Activated naive CD8-positive, alpha-beta T cell (primary cell): ENCODE data around the gene BANK1.

Experiments
- H3K27ac Mint-ChIP-seq: one replicate; pipeline ENCODE4 v1.8.0; 2021; ENCODE audit warnings: mixed read lengths
- H3K27me3 Mint-ChIP-seq: one replicate; pipeline ENCODE4 v1.8.0; 2021; ENCODE audit warnings: mixed read lengths
- H3K36me3 Mint-ChIP-seq: one replicate; pipeline ENCODE4 v1.8.0; 2021; ENCODE audit warnings: mixed read lengths
- H3K4me1 Mint-ChIP-seq: one replicate; pipeline ENCODE4 v1.8.0; 2021; ENCODE audit warnings: low read depth, mixed read lengths
- H3K4me3 Mint-ChIP-seq: one replicate; pipeline ENCODE4 v1.8.0; 2021; ENCODE audit warnings: mild to moderate bottlenecking, mixed read lengths
- H3K9me3 Mint-ChIP-seq: one replicate; pipeline ENCODE4 v1.8.0; 2021; ENCODE audit warnings: low read depth, mixed read lengths

The BANK1 gene

GRCh38 chr4:102036619-102037376, 246.3 kb downstream of the BANK1 start:
- no peak overlapping the region for H3K27ac Mint-ChIP-seq
- no peaks in the 10 kb centered on the region for H3K36me3 Mint-ChIP-seq
- H3K9me3 Mint-ChIP-seq, result no peaks in the 10 kb centered on the region
- no peaks in the 10 kb centered on the region for H3K4me1 Mint-ChIP-seq
- no peak overlapping the region for H3K4me3 Mint-ChIP-seq
- no peaks in the 10 kb centered on the region for H3K27me3 Mint-ChIP-seq

- Mint-ChIP-seq H3K9me3 (no peaks in the 10 kb centered on the region), H3K4me3 (no peak overlapping the region), H3K27me3 (no peaks in the 10 kb centered on the region), H3K36me3 (no peaks in the 10 kb centered on the region), H3K27ac (no peak overlapping the region), H3K4me1 (no peaks in the 10 kb centered on the region)
Measured at GRCh38 chr4:102037566-102037965, 247.0 kb downstream of the BANK1 start.

- Mint-ChIP-seq H3K27ac (no peak overlapping the region), H3K27me3 (no peaks in the 10 kb centered on the region), H3K9me3 (no peaks in the 10 kb centered on the region), H3K4me1 (no peaks in the 10 kb centered on the region), H3K36me3 (no peaks in the 10 kb centered on the region), H3K4me3 (no peak overlapping the region)
Measured at GRCh38 chr4:102042871-102043802, 252.6 kb downstream of the BANK1 start.

- Mint-ChIP-seq H3K4me1 (peaks cover under 1% of the 10 kb centered on the region), H3K4me3 (no peak overlapping the region), H3K27me3 (peaks cover 5% of the 10 kb centered on the region), H3K27ac (no peak overlapping the region), H3K36me3 (no peaks in the 10 kb centered on the region), H3K9me3 (no peaks in the 10 kb centered on the region)
Measured at GRCh38 chr4:102047616-102048015, 257.1 kb downstream of the BANK1 start.

GRCh38 chr4:102055805-102056204, 265.3 kb downstream of the BANK1 start:
- Mint-ChIP-seq H3K27me3 (peaks cover 4% of the 10 kb centered on the region), H3K27ac (no peak overlapping the region), H3K4me1 (peaks cover 3% of the 10 kb centered on the region), H3K36me3 (no peaks in the 10 kb centered on the region), H3K9me3 (no peaks in the 10 kb centered on the region), H3K4me3 (no peak overlapping the region)

GRCh38 chr4:102057122-102057521, 266.6 kb downstream of the BANK1 start:
- Mint-ChIP-seq H3K4me1 (peaks cover 3% of the 10 kb centered on the region), H3K36me3 (no peaks in the 10 kb centered on the region), H3K4me3 (no peak overlapping the region), H3K9me3 (no peaks in the 10 kb centered on the region), H3K27me3 (peaks cover 2% of the 10 kb centered on the region), H3K27ac (no peak overlapping the region)

- no peak overlapping the region for H3K27ac Mint-ChIP-seq
- H3K36me3 Mint-ChIP-seq, result no peaks in the 10 kb centered on the region
- no peaks in the 10 kb centered on the region for H3K9me3 Mint-ChIP-seq
- H3K4me1 Mint-ChIP-seq, result no peaks in the 10 kb centered on the region
- no peak overlapping the region for H3K4me3 Mint-ChIP-seq
- H3K27me3 Mint-ChIP-seq, result peaks cover 2% of the 10 kb centered on the region
Measured at GRCh38 chr4:102061133-102061532, 270.6 kb downstream of the BANK1 start.

- no peaks in the 10 kb centered on the region for H3K36me3 Mint-ChIP-seq
- no peaks in the 10 kb centered on the region for H3K4me1 Mint-ChIP-seq
Measured at GRCh38 chr4:102064747-102065442, 274.4 kb downstream of the BANK1 start.

GRCh38 chr4:102076622-102077021, 286.1 kb downstream of the BANK1 start:
- Mint-ChIP-seq H3K9me3 (no peaks in the 10 kb centered on the region), H3K4me1 (no peaks in the 10 kb centered on the region), H3K36me3 (no peaks in the 10 kb centered on the region), H3K27ac (no peak overlapping the region), H3K27me3 (peaks cover 4% of the 10 kb centered on the region), H3K4me3 (no peak overlapping the region)

More at GRCh38 chr4:102064747-102065442, 274.4 kb downstream of the BANK1 start:
- no peak overlapping the region for H3K4me3 Mint-ChIP-seq
- H3K9me3 Mint-ChIP-seq, result no peaks in the 10 kb centered on the region
- H3K27me3 Mint-ChIP-seq, result peaks cover 1% of the 10 kb centered on the region
- no peak overlapping the region for H3K27ac Mint-ChIP-seq

- H3K27me3 Mint-ChIP-seq, result peaks cover 4% of the 10 kb centered on the region
- H3K36me3 Mint-ChIP-seq, result no peaks in the 10 kb centered on the region
- H3K4me1 Mint-ChIP-seq, result no peaks in the 10 kb centered on the region
- H3K4me3 Mint-ChIP-seq, result no peak overlapping the region
- H3K27ac Mint-ChIP-seq, result no peak overlapping the region
- H3K9me3 Mint-ChIP-seq, result no peaks in the 10 kb centered on the region
Measured at GRCh38 chr4:102080184-102080583, 289.7 kb downstream of the BANK1 start.

- Mint-ChIP-seq H3K27ac (no peak overlapping the region), H3K4me3 (no peak overlapping the region), H3K27me3 (peaks cover 1% of the 10 kb centered on the region), H3K36me3 (no peaks in the 10 kb centered on the region), H3K4me1 (no peaks in the 10 kb centered on the region), H3K9me3 (peaks cover 5% of the 10 kb centered on the region)
Measured at GRCh38 chr4:102089850-102090621, 299.5 kb downstream of the BANK1 start.

- Mint-ChIP-seq H3K27ac (no peak overlapping the region), H3K4me1 (no peaks in the 10 kb centered on the region), H3K27me3 (peaks cover 1% of the 10 kb centered on the region), H3K4me3 (no peak overlapping the region), H3K9me3 (peaks cover 5% of the 10 kb centered on the region), H3K36me3 (no peaks in the 10 kb centered on the region)
Measured at GRCh38 chr4:102091656-102092055, 301.1 kb downstream of the BANK1 start.

GRCh38 chr4:102094481-102094880, 304.0 kb downstream of the BANK1 start:
- H3K4me1 Mint-ChIP-seq, result no peaks in the 10 kb centered on the region
- H3K9me3 Mint-ChIP-seq, result no peaks in the 10 kb centered on the region
- H3K27ac Mint-ChIP-seq, result no peak overlapping the region
- H3K27me3 Mint-ChIP-seq, result peaks cover 1% of the 10 kb centered on the region
- H3K36me3 Mint-ChIP-seq, result no peaks in the 10 kb centered on the region
- H3K4me3 Mint-ChIP-seq, result no peak overlapping the region

- Mint-ChIP-seq H3K9me3 (peaks cover 22% of the 10 kb centered on the region), H3K27me3 (peaks cover 1% of the 10 kb centered on the region), H3K4me1 (no peaks in the 10 kb centered on the region), H3K4me3 (no peak overlapping the region), H3K27ac (no peak overlapping the region), H3K36me3 (peaks cover 3% of the 10 kb centered on the region)
Measured at GRCh38 chr4:102103368-102103767, 312.8 kb downstream of the BANK1 start.
